ENCODE results near the gene NELL1. TPM values are rescaled to one million over a fixed set of nuclear protein-coding genes. Genes with fewer than 3 reads are reported as not detected.
"Not testable (repeated sequence)": the region's sequence is repeated elsewhere in the genome, so short reads cannot be mapped to it uniquely, and the experiment has no call there.

The NELL1 gene
- total RNA-seq, 2 donors from 2014 or later, result 0.09 to 0.11 TPM

GRCh38 chr11:21133244-21133643 is 463.9 kb downstream of the NELL1 start:
- Histone ChIP-seq H3K27ac (ENCODE audit: low read depth, low read length) (no peak overlapping the region), H3K27me3 (ENCODE audit: control insufficient read depth, insufficient read depth, low read length, poor library complexity, severe bottlenecking) (peaks cover 13% of the 10 kb centered on the region), H3K9ac (ENCODE audit: extremely low read depth, low read length, poor library complexity, severe bottlenecking) (no peak overlapping the region), H3K4me3 (ENCODE audit: low read length) (no peak overlapping the region), H3K9me3 (ENCODE audit: control insufficient read depth, low read length) (no peaks in the 10 kb centered on the region), H3K36me3 (ENCODE audit: control insufficient read depth, insufficient read depth, low read length) (no peaks in the 10 kb centered on the region), H3K4me1 (ENCODE audit: control insufficient read depth, insufficient read depth, low read length) (no peaks in the 10 kb centered on the region)
- H3K27ac Mint-ChIP-seq, result no peak overlapping the region
- DNase-seq, result no peak
- TF ChIP-seq, protein P1, sequence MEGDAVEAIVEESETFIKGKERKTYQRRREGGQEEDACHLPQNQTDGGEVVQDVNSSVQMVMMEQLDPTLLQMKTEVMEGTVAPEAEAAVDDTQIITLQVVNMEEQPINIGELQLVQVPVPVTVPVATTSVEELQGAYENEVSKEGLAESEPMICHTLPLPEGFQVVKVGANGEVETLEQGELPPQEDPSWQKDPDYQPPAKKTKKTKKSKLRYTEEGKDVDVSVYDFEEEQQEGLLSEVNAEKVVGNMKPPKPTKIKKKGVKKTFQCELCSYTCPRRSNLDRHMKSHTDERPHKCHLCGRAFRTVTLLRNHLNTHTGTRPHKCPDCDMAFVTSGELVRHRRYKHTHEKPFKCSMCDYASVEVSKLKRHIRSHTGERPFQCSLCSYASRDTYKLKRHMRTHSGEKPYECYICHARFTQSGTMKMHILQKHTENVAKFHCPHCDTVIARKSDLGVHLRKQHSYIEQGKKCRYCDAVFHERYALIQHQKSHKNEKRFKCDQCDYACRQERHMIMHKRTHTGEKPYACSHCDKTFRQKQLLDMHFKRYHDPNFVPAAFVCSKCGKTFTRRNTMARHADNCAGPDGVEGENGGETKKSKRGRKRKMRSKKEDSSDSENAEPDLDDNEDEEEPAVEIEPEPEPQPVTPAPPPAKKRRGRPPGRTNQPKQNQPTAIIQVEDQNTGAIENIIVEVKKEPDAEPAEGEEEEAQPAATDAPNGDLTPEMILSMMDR (conservative IDR thresholded peaks at IDR 0.05), result no peak
- H3K4me3 Mint-ChIP-seq, result no peak overlapping the region
- 86 to 95% methylated on average over 1 to 2 of the region's 2 CpGs for WGBS, 2 experiments (ENCODE audit: insufficient coverage in 1 of 2, insufficient read length in 1 of 2)
- peaks cover 6% of the 10 kb centered on the region for H3K27me3 Mint-ChIP-seq (ENCODE audit: insufficient read depth)
- no peaks in the 10 kb centered on the region for H3K4me1 Mint-ChIP-seq
- H3K9me3 Mint-ChIP-seq, result no peaks in the 10 kb centered on the region
- H3K36me3 Mint-ChIP-seq (ENCODE audit: low read depth), result no peaks in the 10 kb centered on the region

DNA sequence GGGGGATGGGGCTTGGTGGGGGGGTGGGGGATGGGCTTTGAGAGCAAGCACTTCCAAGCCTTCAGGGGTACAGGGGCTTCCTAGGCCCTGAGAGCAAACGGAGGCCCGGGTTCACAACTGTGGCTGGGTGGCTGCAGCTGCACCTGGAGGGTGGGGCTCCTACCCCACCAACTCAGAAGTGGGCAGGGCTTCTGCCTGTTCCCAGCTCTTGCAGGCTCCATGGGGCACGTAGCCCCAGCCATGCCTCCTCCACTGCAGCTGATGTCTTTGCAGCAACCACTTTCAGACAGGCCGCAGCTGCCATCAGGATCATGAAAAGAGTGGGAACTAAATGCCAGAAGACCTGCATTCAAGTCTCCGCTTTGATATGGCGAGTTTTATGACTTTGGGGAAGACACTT is 464.3 kb downstream of the NELL1 start:
- no peak overlapping the region for H3K27ac Mint-ChIP-seq
- H3K4me1 Mint-ChIP-seq, result no peaks in the 10 kb centered on the region
- H3K36me3 ChIP-seq (ENCODE audit: control insufficient read depth, insufficient read depth, low read length), result no peaks in the 10 kb centered on the region
- H3K4me1 ChIP-seq (ENCODE audit: control insufficient read depth, insufficient read depth, low read length), result no peaks in the 10 kb centered on the region
- no peak overlapping the region for H3K4me3 ChIP-seq (ENCODE audit: low read length)
- H3K4me3 Mint-ChIP-seq, result no peak overlapping the region
- no peaks in the 10 kb centered on the region for H3K9me3 Mint-ChIP-seq
- no peaks in the 10 kb centered on the region for H3K9me3 ChIP-seq (ENCODE audit: control insufficient read depth, low read length)
- TF ChIP-seq, protein P1 (conservative IDR thresholded peaks at IDR 0.05), result no peak
- no peak overlapping the region for H3K27ac ChIP-seq (ENCODE audit: low read depth, low read length)
- no peaks in the 10 kb centered on the region for H3K36me3 Mint-ChIP-seq (ENCODE audit: low read depth)
- peaks cover 13% of the 10 kb centered on the region for H3K27me3 ChIP-seq (ENCODE audit: control insufficient read depth, insufficient read depth, low read length, poor library complexity, severe bottlenecking)
- no peak overlapping the region for H3K9ac ChIP-seq (ENCODE audit: extremely low read depth, low read length, poor library complexity, severe bottlenecking)
- WGBS, 2 experiments (ENCODE audit: insufficient coverage in 1 of 2, insufficient read length in 1 of 2), result 90 to 100% methylated on average over 4 to 6 of the region's 6 CpGs
- peaks cover 6% of the 10 kb centered on the region for H3K27me3 Mint-ChIP-seq (ENCODE audit: insufficient read depth)
- no peak for DNase-seq

GRCh38 chr11:21137803-21138202 is 468.4 kb downstream of the NELL1 start:
- H3K27ac ChIP-seq (ENCODE audit: low read depth, low read length), result no peak overlapping the region
- no peaks in the 10 kb centered on the region for H3K36me3 ChIP-seq (ENCODE audit: control insufficient read depth, insufficient read depth, low read length)
- no peak for DNase-seq
- no peaks in the 10 kb centered on the region for H3K4me1 Mint-ChIP-seq
- H3K27me3 Mint-ChIP-seq (ENCODE audit: insufficient read depth), result peaks cover 6% of the 10 kb centered on the region
- H3K9ac ChIP-seq (ENCODE audit: extremely low read depth, low read length, poor library complexity, severe bottlenecking), result no peak overlapping the region
- TF ChIP-seq, protein P1 (conservative IDR thresholded peaks at IDR 0.05), result no peak
- no peaks in the 10 kb centered on the region for H3K9me3 Mint-ChIP-seq
- WGBS, 2 experiments (ENCODE audit: insufficient coverage in 1 of 2, insufficient read length in 1 of 2), result 89 to 91% methylated on average over 5 to 6 of the region's 6 CpGs
- no peaks in the 10 kb centered on the region for H3K9me3 ChIP-seq (ENCODE audit: control insufficient read depth, low read length)
- peaks cover 13% of the 10 kb centered on the region for H3K27me3 ChIP-seq (ENCODE audit: control insufficient read depth, insufficient read depth, low read length, poor library complexity, severe bottlenecking)
- H3K4me3 Mint-ChIP-seq, result no peak overlapping the region
- no peak overlapping the region for H3K4me3 ChIP-seq (ENCODE audit: low read length)
- no peak overlapping the region for H3K27ac Mint-ChIP-seq
- no peaks in the 10 kb centered on the region for H3K4me1 ChIP-seq (ENCODE audit: control insufficient read depth, insufficient read depth, low read length)
- no peaks in the 10 kb centered on the region for H3K36me3 Mint-ChIP-seq (ENCODE audit: low read depth)

DNA sequence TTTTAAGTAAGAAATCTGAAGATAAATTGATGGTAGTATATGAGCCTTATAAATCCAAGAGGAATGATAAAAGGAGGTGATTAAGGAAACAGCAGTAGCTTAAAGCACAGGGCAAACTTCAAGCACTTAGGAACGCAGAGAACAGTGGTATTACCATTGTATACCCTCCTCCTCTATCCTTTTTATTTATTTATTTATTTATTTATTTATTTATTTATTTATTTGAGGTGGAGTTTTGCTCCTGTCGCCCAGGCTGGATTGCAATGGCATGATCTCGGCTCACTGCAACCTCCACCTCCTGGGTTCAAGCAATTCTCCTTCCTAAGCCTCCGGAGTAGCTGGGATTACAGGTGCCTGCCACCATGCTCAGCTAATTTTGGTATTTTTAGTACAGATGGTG is 472.2 kb downstream of the NELL1 start:
- H3K27me3 Mint-ChIP-seq (ENCODE audit: insufficient read depth); H3K36me3 Mint-ChIP-seq (ENCODE audit: low read depth): not testable (repeated sequence)
- WGBS, 2 experiments (ENCODE audit: insufficient coverage in 1 of 2, insufficient read length in 1 of 2), result 89 to 100% methylated on average over 2 to 3 of the region's 4 CpGs

More for the DNA sequence above, 472.2 kb downstream of the NELL1 start:
- not testable (repeated sequence) for H3K9me3 Mint-ChIP-seq; H3K4me1 Mint-ChIP-seq; H3K36me3 ChIP-seq (ENCODE audit: control insufficient read depth, insufficient read depth, low read length); H3K27ac Mint-ChIP-seq; H3K4me3 ChIP-seq (ENCODE audit: low read length); DNase-seq; H3K27ac ChIP-seq (ENCODE audit: low read depth, low read length); H3K4me1 ChIP-seq (ENCODE audit: control insufficient read depth, insufficient read depth, low read length); H3K9me3 ChIP-seq (ENCODE audit: control insufficient read depth, low read length); H3K4me3 Mint-ChIP-seq; H3K9ac ChIP-seq (ENCODE audit: extremely low read depth, low read length, poor library complexity, severe bottlenecking)
- peaks cover 13% of the 10 kb centered on the region for H3K27me3 ChIP-seq (ENCODE audit: control insufficient read depth, insufficient read depth, low read length, poor library complexity, severe bottlenecking)
